HepG2 (cell line): ENCODE data around the gene ZNRF3. TPM values are rescaled to one million over a fixed set of nuclear protein-coding genes. Genes with fewer than 3 reads are reported as not detected.
A peak's percentile ranks its signal among the peaks of the same experiment; 100 is the strongest.

Source experiments
- FOXJ3 ChIP-seq: sonication (generic); formaldehyde crosslinking; IDR thresholded peaks from 2 replicates; pipeline ENCODE4 v1.4.0; 2020; ENCODE audit warnings: missing genetic modification reagents, mild to moderate bottlenecking, borderline replicate concordance
- FOXP1 ChIP-seq, 2 experiments: fragments of 450-650 bp in 1 of 2; IDR thresholded peaks; 2 replicates each; pipeline ENCODE4 v1.6.1; 2017 to 2018; ENCODE audit warnings: antibody characterized with exemption in 1 of 2
- IKZF1 ChIP-seq: fragments of 450-650 bp; IDR thresholded peaks from 2 replicates; pipeline ENCODE4 v1.7.1; 2016
- JDP2 ChIP-seq: sonication (generic); formaldehyde crosslinking; IDR thresholded peaks from 2 replicates; pipeline ENCODE4 v1.8.1; 2022; ENCODE audit warnings: missing genetic modification reagents, borderline replicate concordance
- JUN ChIP-seq: sonication (generic); formaldehyde crosslinking; IDR thresholded peaks from 2 replicates; pipeline ENCODE4 v1.4.0; 2020; ENCODE audit warnings: mild to moderate bottlenecking, missing genetic modification reagents
- NCOA5 ChIP-seq: sonication (generic); formaldehyde crosslinking; IDR thresholded peaks from 2 replicates; pipeline ENCODE4 v1.4.0; 2020; ENCODE audit warnings: missing genetic modification reagents
- NR1H2 ChIP-seq: sonication (generic); formaldehyde crosslinking; IDR thresholded peaks from 2 replicates; pipeline ENCODE4 v1.8.1; 2022; ENCODE audit warnings: low read depth, missing genetic modification reagents, borderline replicate concordance
- RORA ChIP-seq: sonication (generic); formaldehyde crosslinking; IDR thresholded peaks from 2 replicates; pipeline ENCODE4 v1.5.0; 2020; ENCODE audit warnings: mild to moderate bottlenecking, missing genetic modification reagents, moderate library complexity
- TCF7L2 ChIP-seq: IDR thresholded peaks from 2 replicates; pipeline ENCODE4 v1.6.1; 2011; ENCODE audit warnings: mild to moderate bottlenecking, low read depth, low read length, moderate library complexity
- XRCC5 ChIP-seq: fragments of 200-400 bp; formaldehyde crosslinking; optimal IDR thresholded peaks from 2 replicates; pipeline ENCODE3; 2017; ENCODE audit warnings: mild to moderate bottlenecking, low read length
- ZNF101 ChIP-seq: sonication (generic); formaldehyde crosslinking; IDR thresholded peaks from 2 replicates; pipeline ENCODE4 v1.4.0; 2020; ENCODE audit warnings: mild to moderate bottlenecking, low read depth, missing genetic modification reagents, borderline replicate concordance
- ZNF235 ChIP-seq: sonication (generic); formaldehyde crosslinking; IDR thresholded peaks from 2 replicates; pipeline ENCODE4 v1.8.1; 2023; ENCODE audit warnings: mild to moderate bottlenecking, missing genetic modification reagents, borderline replicate concordance
- polyA plus RNA-seq, 8 experiments: library from polyadenylated mRNA; depleted of rRNA in 3 of 8; stranded (reverse) in 7 of 8; unstranded in 1 of 8; fragments of >200 nt; fragmentation: Illumina TruSeq in 4 of 8; extraction: Trizol in 4 of 8; gene quantifications; 2 replicates each; pipeline versions ENCODE4 v1.2.1 to v1.2.3, GENCODE V29; 2011 to 2016; ENCODE audit warnings: low read depth in 4 of 8, missing spikeins in 1 of 8, mixed read lengths in 1 of 8; ENCODE audit not compliant: insufficient read depth in 1 of 8
- total RNA-seq, 5 experiments: library from RNA; depleted of rRNA; stranded (reverse); fragments of >200 nt; fragmentation: Illumina TruSeq; extraction: Trizol; gene quantifications; 2 replicates each; pipeline ENCODE4 v1.2.3, GENCODE V29; 2016; ENCODE audit warnings: low read depth in 1 of 5
- TF ChIP-seq, protein P1 (sequence below): sonication (generic); formaldehyde crosslinking; IDR thresholded peaks from 2 replicates; pipeline ENCODE4 v1.9.0; 2021; ENCODE audit warnings: missing genetic modification reagents, borderline replicate concordance
- TF ChIP-seq, protein P2 (sequence below): sonication (generic); formaldehyde crosslinking; conservative IDR thresholded peaks from 2 replicates; pipeline ENCODE4 v1.8.1; 2023; ENCODE audit warnings: missing genetic modification reagents
- TF ChIP-seq, protein P3 (sequence below): sonication (generic); formaldehyde crosslinking; IDR thresholded peaks from 2 replicates; pipeline ENCODE4 v1.4.0; 2020; ENCODE audit warnings: missing genetic modification reagents
- TF ChIP-seq, protein P4 (sequence below): sonication (generic); formaldehyde crosslinking; IDR thresholded peaks from 2 replicates; pipeline ENCODE4 v1.4.0; 2020; ENCODE audit warnings: missing genetic modification reagents
- TF ChIP-seq, protein P5 (sequence below): sonication (generic); formaldehyde crosslinking; IDR thresholded peaks from 2 replicates; pipeline ENCODE4 v1.5.1; 2020; ENCODE audit warnings: mild to moderate bottlenecking, moderate library complexity, missing genetic modification reagents

ZNRF3 gene
- total and polyA plus RNA-seq, 2 of the 13 experiments (the other 11 are each of a cell fraction or from before 2014, with no cell fraction given): 20.3 to 36.7 TPM

DNA sequence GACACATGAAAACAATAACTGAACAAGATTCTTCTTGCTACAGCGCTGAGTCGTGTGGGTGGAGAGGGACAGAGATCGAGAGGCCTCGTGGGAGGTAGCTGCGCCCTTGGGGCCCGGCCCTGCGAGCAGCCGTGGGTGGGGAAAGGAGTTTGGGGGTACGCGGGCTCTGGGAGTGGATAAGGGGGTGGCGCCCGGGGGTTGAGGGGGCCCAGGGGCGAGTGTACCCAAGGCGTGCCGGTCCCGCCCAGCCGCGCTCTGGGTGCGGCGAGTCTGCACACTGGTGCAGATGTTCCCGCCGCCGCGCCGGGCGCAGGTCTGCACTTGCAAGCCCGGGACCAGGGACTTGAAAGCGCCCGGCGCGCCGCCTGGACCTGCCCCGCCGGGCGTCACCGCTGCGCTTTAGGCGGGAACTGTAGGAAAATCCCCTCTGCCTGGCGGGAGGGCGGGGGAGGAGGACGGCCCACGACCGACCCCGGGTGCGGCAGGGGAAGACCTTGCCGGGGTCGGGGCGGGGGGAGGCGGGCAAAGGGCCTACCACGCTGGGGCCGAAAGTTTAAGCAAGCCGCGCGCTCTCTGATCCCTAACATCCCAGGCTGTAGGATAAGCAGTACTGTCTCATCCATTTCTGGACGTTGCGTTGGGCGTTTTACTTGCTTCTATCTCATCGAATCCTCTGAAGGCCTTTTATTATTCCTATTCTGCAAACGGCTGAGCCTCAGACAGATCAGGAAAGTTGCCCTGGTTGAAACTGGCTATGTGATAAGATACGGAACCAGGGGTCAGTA lies 188.1 kb downstream of the ZNRF3 start (continued):
- TF ChIP-seq, protein P1, sequence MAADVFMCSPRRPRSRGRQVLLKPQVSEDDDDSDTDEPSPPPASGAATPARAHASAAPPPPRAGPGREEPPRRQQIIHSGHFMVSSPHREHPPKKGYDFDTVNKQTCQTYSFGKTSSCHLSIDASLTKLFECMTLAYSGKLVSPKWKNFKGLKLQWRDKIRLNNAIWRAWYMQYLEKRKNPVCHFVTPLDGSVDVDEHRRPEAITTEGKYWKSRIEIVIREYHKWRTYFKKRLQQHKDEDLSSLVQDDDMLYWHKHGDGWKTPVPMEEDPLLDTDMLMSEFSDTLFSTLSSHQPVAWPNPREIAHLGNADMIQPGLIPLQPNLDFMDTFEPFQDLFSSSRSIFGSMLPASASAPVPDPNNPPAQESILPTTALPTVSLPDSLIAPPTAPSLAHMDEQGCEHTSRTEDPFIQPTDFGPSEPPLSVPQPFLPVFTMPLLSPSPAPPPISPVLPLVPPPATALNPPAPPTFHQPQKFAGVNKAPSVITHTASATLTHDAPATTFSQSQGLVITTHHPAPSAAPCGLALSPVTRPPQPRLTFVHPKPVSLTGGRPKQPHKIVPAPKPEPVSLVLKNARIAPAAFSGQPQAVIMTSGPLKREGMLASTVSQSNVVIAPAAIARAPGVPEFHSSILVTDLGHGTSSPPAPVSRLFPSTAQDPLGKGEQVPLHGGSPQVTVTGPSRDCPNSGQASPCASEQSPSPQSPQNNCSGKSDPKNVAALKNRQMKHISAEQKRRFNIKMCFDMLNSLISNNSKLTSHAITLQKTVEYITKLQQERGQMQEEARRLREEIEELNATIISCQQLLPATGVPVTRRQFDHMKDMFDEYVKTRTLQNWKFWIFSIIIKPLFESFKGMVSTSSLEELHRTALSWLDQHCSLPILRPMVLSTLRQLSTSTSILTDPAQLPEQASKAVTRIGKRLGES (CRISPR knock-in tag): no peak
- TF ChIP-seq NR1H2 (CRISPR knock-in tag) (no peak), RORA (no peak), JUN (CRISPR knock-in tag) (no peak), FOXJ3 (no peak), XRCC5 (no peak), TCF7L2 (no peak), NCOA5 (no peak), FOXP1 (IDR thresholded peaks at IDR 0.05) (no peak), FOXP1 (CRISPR knock-in tag; IDR thresholded peaks at IDR 0.05) (no peak), IKZF1 (no peak), ZNF101 (no peak), ZNF235 (0 out of 2 replicates have a peak, but pooled peaks have one; percentile 47), JDP2 (CRISPR knock-in tag) (no peak; the same call in 1 of the 2 replicates)
- TF ChIP-seq, protein P2, sequence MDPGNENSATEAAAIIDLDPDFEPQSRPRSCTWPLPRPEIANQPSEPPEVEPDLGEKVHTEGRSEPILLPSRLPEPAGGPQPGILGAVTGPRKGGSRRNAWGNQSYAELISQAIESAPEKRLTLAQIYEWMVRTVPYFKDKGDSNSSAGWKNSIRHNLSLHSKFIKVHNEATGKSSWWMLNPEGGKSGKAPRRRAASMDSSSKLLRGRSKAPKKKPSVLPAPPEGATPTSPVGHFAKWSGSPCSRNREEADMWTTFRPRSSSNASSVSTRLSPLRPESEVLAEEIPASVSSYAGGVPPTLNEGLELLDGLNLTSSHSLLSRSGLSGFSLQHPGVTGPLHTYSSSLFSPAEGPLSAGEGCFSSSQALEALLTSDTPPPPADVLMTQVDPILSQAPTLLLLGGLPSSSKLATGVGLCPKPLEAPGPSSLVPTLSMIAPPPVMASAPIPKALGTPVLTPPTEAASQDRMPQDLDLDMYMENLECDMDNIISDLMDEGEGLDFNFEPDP (CRISPR knock-in tag): no peak
- TF ChIP-seq, protein P3, sequence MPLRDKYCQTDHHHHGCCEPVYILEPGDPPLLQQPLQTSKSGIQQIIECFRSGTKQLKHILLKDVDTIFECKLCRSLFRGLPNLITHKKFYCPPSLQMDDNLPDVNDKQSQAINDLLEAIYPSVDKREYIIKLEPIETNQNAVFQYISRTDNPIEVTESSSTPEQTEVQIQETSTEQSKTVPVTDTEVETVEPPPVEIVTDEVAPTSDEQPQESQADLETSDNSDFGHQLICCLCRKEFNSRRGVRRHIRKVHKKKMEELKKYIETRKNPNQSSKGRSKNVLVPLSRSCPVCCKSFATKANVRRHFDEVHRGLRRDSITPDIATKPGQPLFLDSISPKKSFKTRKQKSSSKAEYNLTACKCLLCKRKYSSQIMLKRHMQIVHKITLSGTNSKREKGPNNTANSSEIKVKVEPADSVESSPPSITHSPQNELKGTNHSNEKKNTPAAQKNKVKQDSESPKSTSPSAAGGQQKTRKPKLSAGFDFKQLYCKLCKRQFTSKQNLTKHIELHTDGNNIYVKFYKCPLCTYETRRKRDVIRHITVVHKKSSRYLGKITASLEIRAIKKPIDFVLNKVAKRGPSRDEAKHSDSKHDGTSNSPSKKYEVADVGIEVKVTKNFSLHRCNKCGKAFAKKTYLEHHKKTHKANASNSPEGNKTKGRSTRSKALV (CRISPR knock-in tag): peak; percentile 91
- TF ChIP-seq, protein P4, sequence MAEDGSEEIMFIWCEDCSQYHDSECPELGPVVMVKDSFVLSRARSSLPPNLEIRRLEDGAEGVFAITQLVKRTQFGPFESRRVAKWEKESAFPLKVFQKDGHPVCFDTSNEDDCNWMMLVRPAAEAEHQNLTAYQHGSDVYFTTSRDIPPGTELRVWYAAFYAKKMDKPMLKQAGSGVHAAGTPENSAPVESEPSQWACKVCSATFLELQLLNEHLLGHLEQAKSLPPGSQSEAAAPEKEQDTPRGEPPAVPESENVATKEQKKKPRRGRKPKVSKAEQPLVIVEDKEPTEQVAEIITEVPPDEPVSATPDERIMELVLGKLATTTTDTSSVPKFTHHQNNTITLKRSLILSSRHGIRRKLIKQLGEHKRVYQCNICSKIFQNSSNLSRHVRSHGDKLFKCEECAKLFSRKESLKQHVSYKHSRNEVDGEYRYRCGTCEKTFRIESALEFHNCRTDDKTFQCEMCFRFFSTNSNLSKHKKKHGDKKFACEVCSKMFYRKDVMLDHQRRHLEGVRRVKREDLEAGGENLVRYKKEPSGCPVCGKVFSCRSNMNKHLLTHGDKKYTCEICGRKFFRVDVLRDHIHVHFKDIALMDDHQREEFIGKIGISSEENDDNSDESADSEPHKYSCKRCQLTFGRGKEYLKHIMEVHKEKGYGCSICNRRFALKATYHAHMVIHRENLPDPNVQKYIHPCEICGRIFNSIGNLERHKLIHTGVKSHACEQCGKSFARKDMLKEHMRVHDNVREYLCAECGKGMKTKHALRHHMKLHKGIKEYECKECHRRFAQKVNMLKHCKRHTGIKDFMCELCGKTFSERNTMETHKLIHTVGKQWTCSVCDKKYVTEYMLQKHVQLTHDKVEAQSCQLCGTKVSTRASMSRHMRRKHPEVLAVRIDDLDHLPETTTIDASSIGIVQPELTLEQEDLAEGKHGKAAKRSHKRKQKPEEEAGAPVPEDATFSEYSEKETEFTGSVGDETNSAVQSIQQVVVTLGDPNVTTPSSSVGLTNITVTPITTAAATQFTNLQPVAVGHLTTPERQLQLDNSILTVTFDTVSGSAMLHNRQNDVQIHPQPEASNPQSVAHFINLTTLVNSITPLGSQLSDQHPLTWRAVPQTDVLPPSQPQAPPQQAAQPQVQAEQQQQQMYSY (CRISPR knock-in tag): no peak
- TF ChIP-seq, protein P5, sequence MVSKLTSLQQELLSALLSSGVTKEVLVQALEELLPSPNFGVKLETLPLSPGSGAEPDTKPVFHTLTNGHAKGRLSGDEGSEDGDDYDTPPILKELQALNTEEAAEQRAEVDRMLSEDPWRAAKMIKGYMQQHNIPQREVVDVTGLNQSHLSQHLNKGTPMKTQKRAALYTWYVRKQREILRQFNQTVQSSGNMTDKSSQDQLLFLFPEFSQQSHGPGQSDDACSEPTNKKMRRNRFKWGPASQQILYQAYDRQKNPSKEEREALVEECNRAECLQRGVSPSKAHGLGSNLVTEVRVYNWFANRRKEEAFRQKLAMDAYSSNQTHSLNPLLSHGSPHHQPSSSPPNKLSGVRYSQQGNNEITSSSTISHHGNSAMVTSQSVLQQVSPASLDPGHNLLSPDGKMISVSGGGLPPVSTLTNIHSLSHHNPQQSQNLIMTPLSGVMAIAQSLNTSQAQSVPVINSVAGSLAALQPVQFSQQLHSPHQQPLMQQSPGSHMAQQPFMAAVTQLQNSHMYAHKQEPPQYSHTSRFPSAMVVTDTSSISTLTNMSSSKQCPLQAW: no peak
